Suprapubic skin (tissue), 4 donors: Measurements from ENCODE around the gene GRAP2. TPM values are rescaled to one million over a fixed set of nuclear protein-coding genes. Genes with fewer than 3 reads are reported as not detected.

Experiments used
- DNase-seq, 2 donors: peaks; one replicate each; pipeline ENCODE4 v3.0.0-alpha.2; 2019; ENCODE audit warnings: low spot score in 2 of 2
- H3K27ac ChIP-seq: fragments of 200-600 bp; sonication (generic); one replicate; pipeline ENCODE4 v1.5.1; 2019
- H3K27me3 ChIP-seq: fragments of 200-600 bp; sonication (generic); one replicate; pipeline ENCODE4 v1.5.1; 2019
- H3K36me3 ChIP-seq: fragments of 200-600 bp; sonication (generic); one replicate; pipeline ENCODE4 v1.5.1; 2019
- H3K4me1 ChIP-seq: fragments of 200-600 bp; sonication (generic); one replicate; pipeline ENCODE4 v1.5.1; 2019
- H3K4me3 ChIP-seq: fragments of 200-600 bp; sonication (generic); one replicate; pipeline ENCODE4 v1.5.1; 2019; ENCODE audit warnings: mild to moderate bottlenecking
- H3K9me3 ChIP-seq: fragments of 200-600 bp; sonication (generic); one replicate; pipeline ENCODE4 v1.5.1; 2019
- EP300 ChIP-seq: sonication (generic); formaldehyde crosslinking; IDR thresholded peaks from one replicate; pipeline ENCODE4 v1.6.1; 2017; ENCODE audit warnings: antibody characterized with exemption
- POLR2A ChIP-seq, 2 donors: fragments of 450-650 bp; IDR thresholded peaks; one replicate each; pipeline ENCODE4 v1.6.1; 2017; ENCODE audit warnings: antibody characterized with exemption in 2 of 2, mild to moderate bottlenecking in 2 of 2, moderate library complexity in 2 of 2
- POLR2AphosphoS5 ChIP-seq, 3 donors: sonication (generic); formaldehyde crosslinking; IDR thresholded peaks; one replicate each; pipeline ENCODE4 v1.6.1; 2017; ENCODE audit warnings: antibody characterized with exemption in 3 of 3
- WGBS: methylation state at CpG from one replicate; pipeline ENCODE4 v1.1.5; 2018; 5-methylcytosine and 5-hydroxymethylcytosine counted together
- total RNA-seq, 4 donors: library from RNA; depleted of rRNA; stranded (reverse); fragments of >200 nt; gene quantifications; one replicate each; pipeline ENCODE4 v1.1.0, GENCODE V29; 2016
- TF ChIP-seq, protein P1 (sequence below), 2 donors: fragments of 200-600 bp in 1 of 2; fragments of 450-650 bp in 1 of 2; sonication (generic) in 1 of 2; IDR thresholded peaks; one replicate each; pipeline ENCODE4 v1.5.1; 2016 to 2019; ENCODE audit warnings: antibody characterized with exemption in 2 of 2, mild to moderate bottlenecking in 1 of 2, moderate library complexity in 1 of 2

The GRAP2 gene
- total RNA-seq, 4 donors from 2014 or later, result 0.16 to 10.1 (median 4.8) TPM

DNA sequence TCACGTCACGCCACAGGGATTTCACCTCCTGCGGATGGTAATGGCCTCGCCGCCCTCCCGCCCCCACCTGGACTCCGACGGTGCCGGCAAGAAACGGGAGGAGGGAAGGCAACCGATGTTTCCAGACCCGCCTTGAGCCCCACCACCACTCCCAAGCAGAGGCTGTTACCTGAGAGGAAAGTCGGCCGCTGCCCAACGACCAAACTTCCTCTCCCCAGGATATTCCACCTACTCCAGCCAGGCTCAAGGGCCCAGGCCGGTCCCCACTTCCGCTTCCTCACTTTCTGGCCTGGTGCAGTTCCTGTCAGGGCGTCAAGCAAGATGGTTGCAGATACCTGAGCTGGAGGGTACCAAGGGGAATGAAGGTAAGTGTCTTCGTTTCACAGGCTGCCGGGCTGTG, 7.4 kb upstream of the GRAP2 start, which contains the start of gene ENTHD1:
ENTHD1 (minus strand) TSS at position 235 of the 400 bp plus-strand sequence. CDS start 6,012 bp downstream, outside the sequence.
- Histone ChIP-seq H3K9me3 (no peaks in the 10 kb centered on the region), H3K27me3 (peaks cover 3% of the 10 kb centered on the region), H3K4me3 (no peak within 1 kb of the TSS), H3K4me1 (no peaks in the 10 kb centered on the region), H3K36me3 (no peaks in the 10 kb centered on the region), H3K27ac (no peak within 1 kb of the TSS)
- no peak for TF ChIP-seq POLR2AphosphoS5 (IDR thresholded peaks at IDR 0.05)
- no peak for TF ChIP-seq POLR2A (IDR thresholded peaks at IDR 0.05)
- no peak for TF ChIP-seq EP300
- TF ChIP-seq, protein P1, sequence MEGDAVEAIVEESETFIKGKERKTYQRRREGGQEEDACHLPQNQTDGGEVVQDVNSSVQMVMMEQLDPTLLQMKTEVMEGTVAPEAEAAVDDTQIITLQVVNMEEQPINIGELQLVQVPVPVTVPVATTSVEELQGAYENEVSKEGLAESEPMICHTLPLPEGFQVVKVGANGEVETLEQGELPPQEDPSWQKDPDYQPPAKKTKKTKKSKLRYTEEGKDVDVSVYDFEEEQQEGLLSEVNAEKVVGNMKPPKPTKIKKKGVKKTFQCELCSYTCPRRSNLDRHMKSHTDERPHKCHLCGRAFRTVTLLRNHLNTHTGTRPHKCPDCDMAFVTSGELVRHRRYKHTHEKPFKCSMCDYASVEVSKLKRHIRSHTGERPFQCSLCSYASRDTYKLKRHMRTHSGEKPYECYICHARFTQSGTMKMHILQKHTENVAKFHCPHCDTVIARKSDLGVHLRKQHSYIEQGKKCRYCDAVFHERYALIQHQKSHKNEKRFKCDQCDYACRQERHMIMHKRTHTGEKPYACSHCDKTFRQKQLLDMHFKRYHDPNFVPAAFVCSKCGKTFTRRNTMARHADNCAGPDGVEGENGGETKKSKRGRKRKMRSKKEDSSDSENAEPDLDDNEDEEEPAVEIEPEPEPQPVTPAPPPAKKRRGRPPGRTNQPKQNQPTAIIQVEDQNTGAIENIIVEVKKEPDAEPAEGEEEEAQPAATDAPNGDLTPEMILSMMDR (IDR thresholded peaks at IDR 0.05), result no peak
- WGBS, result 88% methylated on average over 15 of the region's 20 CpGs
- no peak for DNase-seq

DNA sequence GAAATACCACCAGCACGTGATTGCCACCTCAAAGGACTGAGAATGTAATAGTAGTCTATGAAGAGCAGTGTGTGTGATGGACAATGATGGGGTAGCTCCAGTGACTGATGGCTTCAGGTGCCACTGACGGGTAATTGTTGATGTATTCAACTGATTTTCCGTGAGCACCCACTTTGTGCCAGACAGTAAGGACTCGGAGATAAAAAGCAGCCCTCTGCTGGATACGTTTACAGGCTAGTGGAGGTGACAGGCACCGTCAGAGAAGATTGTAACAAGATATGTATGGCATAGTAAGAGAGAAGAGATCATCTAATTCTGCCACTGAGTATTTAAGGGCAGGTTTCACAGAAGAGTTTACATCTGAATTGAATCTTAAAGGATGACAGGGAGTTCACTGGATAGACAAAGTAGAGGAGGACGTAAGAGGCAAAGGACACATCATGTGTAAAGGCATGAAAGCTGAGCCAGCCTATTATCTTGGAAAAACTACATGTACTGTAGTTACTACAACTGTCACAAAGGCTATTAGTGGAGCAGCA, 6.3 kb upstream of the GRAP2 start:
- H3K4me3 ChIP-seq, result no peak overlapping the region
- peaks cover 3% of the 10 kb centered on the region for H3K27me3 ChIP-seq
- TF ChIP-seq POLR2AphosphoS5 (IDR thresholded peaks at IDR 0.05) (no peak), POLR2A (IDR thresholded peaks at IDR 0.05) (no peak), EP300 (no peak)
- TF ChIP-seq, protein P1 (IDR thresholded peaks at IDR 0.05), result no peak
- no peaks in the 10 kb centered on the region for H3K4me1 ChIP-seq
- H3K27ac ChIP-seq, result no peak overlapping the region
- no peaks in the 10 kb centered on the region for H3K9me3 ChIP-seq
- WGBS, result 56% methylated on average over 7 of the region's 7 CpGs
- DNase-seq, result no peak
- H3K36me3 ChIP-seq, result no peaks in the 10 kb centered on the region

DNA sequence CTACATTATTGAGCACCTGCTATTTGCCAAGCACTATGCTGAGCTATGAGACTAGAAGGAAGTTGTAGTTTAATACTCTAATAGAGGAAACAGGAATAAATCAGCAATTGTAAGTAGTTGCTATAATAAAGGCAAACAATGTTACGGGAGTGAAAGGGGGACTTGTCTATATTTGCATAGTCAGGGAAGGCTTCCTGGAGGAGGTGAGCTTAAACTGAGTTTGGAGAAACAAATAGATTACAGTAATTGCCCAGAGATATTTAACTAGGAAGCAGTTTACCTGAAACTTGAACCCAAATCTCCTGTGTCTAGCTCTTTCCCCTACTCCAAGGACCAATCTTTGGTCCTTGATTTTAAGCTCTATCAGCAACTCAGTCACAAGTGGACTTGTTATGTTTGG, 5.2 kb upstream of the GRAP2 start:
- H3K27ac ChIP-seq, result no peak overlapping the region
- H3K9me3 ChIP-seq, result no peaks in the 10 kb centered on the region
- TF ChIP-seq, protein P1 (IDR thresholded peaks at IDR 0.05), result no peak
- TF ChIP-seq POLR2AphosphoS5 (IDR thresholded peaks at IDR 0.05) (no peak), POLR2A (IDR thresholded peaks at IDR 0.05) (no peak), EP300 (no peak)
- H3K4me1 ChIP-seq, result no peaks in the 10 kb centered on the region
- H3K27me3 ChIP-seq, result peaks cover 3% of the 10 kb centered on the region
- DNase-seq, result no peak
- H3K36me3 ChIP-seq, result no peaks in the 10 kb centered on the region
- 72% methylated on average over 1 of the region's 1 CpG for WGBS
- no peak overlapping the region for H3K4me3 ChIP-seq

DNA sequence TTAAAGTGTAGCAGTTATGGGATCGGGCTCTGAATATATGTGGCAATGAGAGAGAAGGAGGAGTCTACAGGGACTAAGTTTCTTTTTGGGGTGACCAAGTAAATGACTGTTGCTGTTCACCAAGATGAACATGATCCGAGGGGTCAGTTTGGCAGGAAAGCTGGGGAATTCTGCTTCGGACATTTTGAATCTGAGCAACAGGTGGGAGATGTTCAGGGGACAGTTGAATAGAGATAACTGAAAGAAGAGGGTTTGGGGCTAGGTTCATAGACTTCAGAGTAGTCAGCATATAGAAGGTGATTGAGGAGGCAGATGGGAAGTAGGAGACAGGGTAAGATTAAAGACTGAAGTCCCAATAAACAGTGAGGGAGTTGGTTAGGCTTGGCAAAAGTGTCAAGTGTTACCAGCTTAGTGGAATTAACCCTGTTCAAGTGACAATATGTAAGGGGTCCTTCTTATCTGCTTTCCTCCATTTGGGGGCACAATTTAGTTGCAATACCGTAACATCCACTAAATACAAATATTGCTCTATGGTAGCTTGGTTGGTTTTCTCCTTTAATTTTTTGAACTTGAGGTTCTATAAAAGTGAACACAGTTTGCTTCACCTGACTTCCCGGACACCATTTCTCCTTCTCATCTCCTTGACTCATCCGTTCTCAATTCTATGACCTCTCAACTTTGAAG, 4.4 kb upstream of the GRAP2 start:
- H3K27me3 ChIP-seq, result peaks cover 3% of the 10 kb centered on the region
- H3K36me3 ChIP-seq, result no peaks in the 10 kb centered on the region
- 86% methylated on average over 6 of the region's 6 CpGs for WGBS

DNA sequence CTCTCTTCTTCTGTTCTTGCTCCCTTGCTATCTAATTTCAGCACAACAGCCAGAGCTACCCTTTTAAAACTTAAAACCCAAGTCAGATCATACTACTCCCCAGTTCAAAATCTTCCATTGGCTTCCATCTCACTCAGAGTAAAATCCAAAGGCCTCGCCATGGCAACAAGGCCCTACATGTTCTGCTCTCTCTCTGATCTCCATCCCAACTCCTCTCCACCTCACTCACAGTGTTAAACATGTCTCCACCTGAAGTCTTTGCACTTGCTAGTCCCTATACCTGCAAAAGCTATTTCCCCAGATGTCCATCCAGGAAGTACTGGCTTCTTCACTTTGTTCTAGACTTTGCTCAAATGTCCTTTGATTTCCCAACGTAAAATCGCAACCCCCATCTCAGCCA, 3.0 kb upstream of the GRAP2 start:
- peaks cover 3% of the 10 kb centered on the region for H3K27me3 ChIP-seq

More for the DNA sequence above, 4.4 kb upstream of the GRAP2 start:
- TF ChIP-seq, protein P1 (IDR thresholded peaks at IDR 0.05), result no peak
- no peak for TF ChIP-seq POLR2AphosphoS5 (IDR thresholded peaks at IDR 0.05)
- no peak for TF ChIP-seq POLR2A (IDR thresholded peaks at IDR 0.05)
- TF ChIP-seq EP300, result no peak
- no peak overlapping the region for H3K4me3 ChIP-seq
- DNase-seq, result no peak
- H3K9me3 ChIP-seq, result no peaks in the 10 kb centered on the region
- no peaks in the 10 kb centered on the region for H3K4me1 ChIP-seq
- H3K27ac ChIP-seq, result no peak overlapping the region

More for the DNA sequence above, 3.0 kb upstream of the GRAP2 start:
- Histone ChIP-seq H3K4me1 (no peaks in the 10 kb centered on the region), H3K9me3 (no peaks in the 10 kb centered on the region), H3K4me3 (no peak overlapping the region), H3K27ac (no peak overlapping the region), H3K36me3 (no peaks in the 10 kb centered on the region)
- DNase-seq, result no peak
- no peak for TF ChIP-seq EP300
- no peak for TF ChIP-seq POLR2AphosphoS5 (IDR thresholded peaks at IDR 0.05)
- TF ChIP-seq, protein P1 (IDR thresholded peaks at IDR 0.05), result no peak
- no peak for TF ChIP-seq POLR2A (IDR thresholded peaks at IDR 0.05)
- 85% methylated on average over 3 of the region's 3 CpGs for WGBS
